Prostate gland (tissue), 2 donors: ENCODE results near the gene GDF7.

ENCODE experiments used
- CTCF ChIP-seq, 4 experiments: fragments of 200-600 bp in 2 of 4; fragments of 450-650 bp in 2 of 4; sonication (generic) in 2 of 4; IDR thresholded peaks; 1 replicate in 3 of 4; 2 replicates in 1 of 4; pipeline ENCODE4 v1.5.1; 2016 to 2019; ENCODE audit warnings: antibody characterized with exemption in 4 of 4, mild to moderate bottlenecking in 2 of 4, moderate library complexity in 2 of 4
- POLR2A ChIP-seq: fragments of 450-650 bp; IDR thresholded peaks from one replicate; pipeline ENCODE4 v1.6.1; 2016; ENCODE audit warnings: antibody characterized with exemption, mild to moderate bottlenecking
- POLR2AphosphoS5 ChIP-seq: sonication (generic); formaldehyde crosslinking; IDR thresholded peaks from one replicate; pipeline ENCODE4 v1.6.1; 2017; ENCODE audit warnings: antibody characterized with exemption

- TF ChIP-seq CTCF (IDR thresholded peaks at IDR 0.05) (no peak), POLR2A (no peak), POLR2AphosphoS5 (no peak)
Observed at GRCh38 chr2:20652141-20652540, 14.8 kb upstream of the GDF7 start.
